Stomach (tissue), 4 donors: Measurements from ENCODE around the gene SCN9A.

Experiments used
- CTCF ChIP-seq, 7 experiments: fragments of 450-650 bp in 4 of 7; fragments of 200-600 bp in 3 of 7; sonication (generic) in 3 of 7; IDR thresholded peaks; one replicate each; pipeline ENCODE4 v1.5.1; 2016 to 2019; ENCODE audit warnings: antibody characterized with exemption in 7 of 7, control low read depth in 2 of 7, mild to moderate bottlenecking in 1 of 7
- EP300 ChIP-seq: sonication (generic); formaldehyde crosslinking; IDR thresholded peaks from one replicate; pipeline ENCODE4 v1.6.1; 2017; ENCODE audit warnings: antibody characterized with exemption
- POLR2A ChIP-seq, 4 donors: fragments of 450-650 bp; IDR thresholded peaks; one replicate each; pipeline ENCODE4 v1.6.1; 2016; ENCODE audit warnings: antibody characterized with exemption in 4 of 4, control low read depth in 2 of 4, mild to moderate bottlenecking in 1 of 4, moderate library complexity in 1 of 4

GRCh38 chr2:166373951-166374350 is 1.8 kb downstream of the SCN9A start:
- TF ChIP-seq CTCF (IDR thresholded peaks at IDR 0.05) (no peak), POLR2A (IDR thresholded peaks at IDR 0.05) (no peak), EP300 (no peak)
